HCT116 (cell line): ENCODE results near the gene HOXC11. TPM values are rescaled to one million over a fixed set of nuclear protein-coding genes. Genes with fewer than 3 reads are reported as not detected.

Experiments used
- ATAC-seq: fragments of 200-7000 bp; cut with Tn5 transposase; 2 replicates; pipeline ENCODE4 v1.9.1; 2020; ENCODE audit warnings: mild to moderate bottlenecking, moderate library complexity
- BruUV-seq: library from RNA; stranded (reverse); fragments of 400-500 nt; replicated peaks from 2 replicates; lab custom pipeline; 2021; lab: Mats Ljungman, UMichigan
- CTCF ChIA-PET: fragments of 300-600 bp; sonication (Branson Sonifier 250); formaldehyde crosslinking; loops from one replicate; lab custom pipeline; 2021; ENCODE audit warnings: antibody characterized with exemption; lab: Charles Lee
- POLR2A ChIA-PET: fragments of 300-600, 350-600 bp; sonication (Branson Sonifier 250); formaldehyde crosslinking; loops from one replicate; lab custom pipeline; 2021; ENCODE audit warnings: antibody characterized with exemption; lab: Charles Lee
- RAD21 ChIA-PET, 2 experiments: fragments of 300-600 bp; sonication (Branson Sonifier 250); formaldehyde crosslinking; loops; one replicate each; lab custom pipeline; 2023; ENCODE audit warnings: low total read pairs in 2 of 2; ENCODE audit not compliant: uncharacterized antibody in 2 of 2, unreplicated experiment in 2 of 2, low non-redundant PET in 1 of 2; lab: Charles Lee
- DNase-seq: peaks from one replicate; pipeline ENCODE4 v3.0.0-alpha.2; 2010; ENCODE audit warnings: low read depth, low spot score
- H2AFZ ChIP-seq: fragments of 200-600 bp; shearing (Covaris generic), sonication (generic); 2 replicates; pipeline ENCODE4 v1.6.1; 2017; ENCODE audit warnings: low read depth, mixed run types, mixed read lengths, antibody characterized with exemption, low read length; ENCODE audit not compliant: poor library complexity, severe bottlenecking
- H3K27ac ChIP-seq: 2 replicates; pipeline ENCODE4 v1.5.1; 2012; ENCODE audit warnings: low read depth, low read length
- H3K27me3 ChIP-seq: fragments of 200-600 bp; sonication (generic); 2 replicates; pipeline ENCODE4 v1.6.1; 2016; ENCODE audit warnings: mixed run types, low read length, mixed read lengths; ENCODE audit not compliant: insufficient read depth
- H3K36me3 ChIP-seq, 2 experiments: fragments of 200-500 bp in 1 of 2; fragments of 200-600 bp in 1 of 2; sonication (Bioruptor generic) in 1 of 2; sonication (generic) in 1 of 2; 2 replicates each; pipeline versions ENCODE4 v1.5.1 to v1.6.1; 2014 to 2016; ENCODE audit warnings: low read length in 2 of 2, inconsistent platforms in 1 of 2, mixed read lengths in 1 of 2, mixed run types in 1 of 2; ENCODE audit not compliant: insufficient read depth in 2 of 2, control insufficient read depth in 1 of 2
- H3K4me1 ChIP-seq, 2 experiments: fragments of 200-600 bp in 1 of 2; sonication (generic) in 1 of 2; 2 replicates each; pipeline versions ENCODE4 v1.5.1 to v1.6.1; 2012 to 2017; ENCODE audit warnings: low read length in 2 of 2, inconsistent platforms in 1 of 2, mild to moderate bottlenecking in 1 of 2, mixed read lengths in 1 of 2, mixed run types in 1 of 2, moderate library complexity in 1 of 2; ENCODE audit not compliant: insufficient read depth in 2 of 2, control insufficient read depth in 1 of 2
- H3K4me2 ChIP-seq: fragments of 200-600 bp; sonication (generic); 2 replicates; pipeline ENCODE4 v1.6.1; 2017; ENCODE audit warnings: mixed run types, low read length, mixed read lengths
- H3K4me3 ChIP-seq, 2 experiments: fragments of 200-600 bp in 1 of 2; sonication (generic) in 1 of 2; replicated peaks in 1 of 2; 2 replicates each; pipeline ENCODE4 v1.5.1; 2011 to 2016; ENCODE audit warnings: low read length in 2 of 2, control low read depth in 1 of 2, low read depth in 1 of 2, mild to moderate bottlenecking in 1 of 2, mixed read lengths in 1 of 2, mixed run types in 1 of 2
- H3K79me2 ChIP-seq: fragments of 200-600 bp; sonication (generic); 2 replicates; pipeline ENCODE4 v1.6.1; 2017; ENCODE audit warnings: mild to moderate bottlenecking, mixed run types, low read length, moderate library complexity, mixed read lengths; ENCODE audit not compliant: insufficient read depth
- H3K9ac ChIP-seq: fragments of 200-600 bp; sonication (generic); 2 replicates; pipeline ENCODE4 v1.6.1; 2016; ENCODE audit warnings: low read length, mixed read lengths
- H3K9me2 ChIP-seq: fragments of 200-600 bp; sonication (generic), shearing (Covaris generic); 2 replicates; pipeline ENCODE4 v1.6.1; 2017; ENCODE audit warnings: mixed run types, mild to moderate bottlenecking, moderate library complexity; ENCODE audit not compliant: insufficient read depth
- H3K9me3 ChIP-seq, 2 experiments: fragments of 200-500 bp in 1 of 2; fragments of 200-600 bp in 1 of 2; sonication (Bioruptor generic) in 1 of 2; sonication (generic) in 1 of 2; 2 replicates each; pipeline ENCODE4 v1.6.1; 2014 to 2017; ENCODE audit warnings: low read length in 2 of 2, mixed read lengths in 2 of 2, inconsistent platforms in 1 of 2, low read depth in 1 of 2, mild to moderate bottlenecking in 1 of 2, mixed run types in 1 of 2, moderate library complexity in 1 of 2; ENCODE audit not compliant: control insufficient read depth in 1 of 2, insufficient read depth in 1 of 2
- H4K20me1 ChIP-seq: fragments of 200-600 bp; sonication (generic), shearing (Covaris generic); 2 replicates; pipeline ENCODE4 v1.6.1; 2017; ENCODE audit warnings: mixed run types, mild to moderate bottlenecking, moderate library complexity; ENCODE audit not compliant: insufficient read depth
- CBX3 ChIP-seq: IDR thresholded peaks from 2 replicates; pipeline ENCODE4 v1.6.1; 2012; ENCODE audit warnings: low read depth
- CEBPB ChIP-seq: IDR thresholded peaks from 2 replicates; pipeline ENCODE4 v1.6.1; 2012; ENCODE audit warnings: low read depth
- ELF1 ChIP-seq: IDR thresholded peaks from 2 replicates; pipeline ENCODE4 v1.6.1; 2012; ENCODE audit warnings: low read depth, borderline replicate concordance
- FOSL1 ChIP-seq: IDR thresholded peaks from 2 replicates; pipeline ENCODE4 v1.6.1; 2012; ENCODE audit warnings: low read depth
- JUND ChIP-seq: IDR thresholded peaks from 2 replicates; pipeline ENCODE4 v1.6.1; 2012
- POLR2A ChIP-seq: IDR thresholded peaks from 2 replicates; pipeline ENCODE4 v1.7.0; 2011; ENCODE audit warnings: borderline replicate concordance; ENCODE audit not compliant: insufficient read depth, insufficient read length; ENCODE audit errors: extremely low read depth
- POLR2AphosphoS5 ChIP-seq: IDR thresholded peaks from 2 replicates; pipeline ENCODE4 v1.6.1; 2011; ENCODE audit warnings: mild to moderate bottlenecking, low read depth, low read length, moderate library complexity
- RAD21 ChIP-seq: IDR thresholded peaks from 2 replicates; pipeline ENCODE4 v1.6.1; 2012; ENCODE audit warnings: low read depth, mild to moderate bottlenecking
- SIN3A ChIP-seq: IDR thresholded peaks from 2 replicates; pipeline ENCODE4 v1.6.1; 2012; ENCODE audit warnings: low read depth
- SP1 ChIP-seq: IDR thresholded peaks from 2 replicates; pipeline ENCODE4 v1.6.1; 2012; ENCODE audit warnings: low read depth
- SRF ChIP-seq: IDR thresholded peaks from 2 replicates; pipeline ENCODE4 v1.6.1; 2012; ENCODE audit warnings: low read depth
- TCF7L2 ChIP-seq: IDR thresholded peaks from 2 replicates; pipeline ENCODE4 v1.7.0; 2011; ENCODE audit warnings: borderline replicate concordance, inconsistent platforms; ENCODE audit not compliant: insufficient read depth, insufficient read length; ENCODE audit errors: extremely low read depth
- YY1 ChIP-seq: IDR thresholded peaks from 2 replicates; pipeline ENCODE4 v1.6.1; 2011; ENCODE audit warnings: low read length, low read depth, moderate library complexity, mild to moderate bottlenecking; ENCODE audit not compliant: insufficient replicate concordance; ENCODE audit errors: extremely low read depth
- ZFX ChIP-seq: fragments of 450-650 bp; IDR thresholded peaks from 2 replicates; pipeline ENCODE4 v1.6.1; 2017
- ZNF274 ChIP-seq: fragments of 200-500 bp; sonication (Bioruptor generic); IDR thresholded peaks from 2 replicates; pipeline ENCODE4 v1.6.1; 2014; ENCODE audit warnings: mild to moderate bottlenecking, low read depth, low read length, inconsistent platforms
- intact Hi-C: fragments of 100-400 bp; cut with micrococcal nuclease; formaldehyde crosslinking; loops from 2 replicates; pipeline ENCODE4 v1.10.0; 2022
- total RNA-seq: library from RNA; stranded (reverse); gene quantifications from one replicate; pipeline ENCODE4 v1.2.1, GENCODE V29; 2021; ENCODE audit not compliant: unreplicated experiment
- TF ChIP-seq, protein P1 (sequence below): IDR thresholded peaks from 2 replicates; pipeline ENCODE4 v1.6.1; 2012; ENCODE audit warnings: low read depth
- TF ChIP-seq, protein P2 (sequence below): IDR thresholded peaks from 2 replicates; pipeline ENCODE4 v1.6.1; 2012
- TF ChIP-seq, protein P3 (sequence below): IDR thresholded peaks from 2 replicates; pipeline ENCODE4 v1.6.1; 2012
- TF ChIP-seq, protein P4 (sequence below), 3 experiments: fragments of 200-600 bp in 1 of 3; sonication (generic) in 1 of 3; IDR thresholded peaks in 2 of 3; conservative IDR thresholded peaks in 1 of 3; 2 replicates each; pipeline ENCODE4 v1.5.1; 2012 to 2017; ENCODE audit warnings: low read depth in 2 of 3, low read length in 2 of 3, antibody characterized with exemption in 1 of 3, borderline replicate concordance in 1 of 3, control low read depth in 1 of 3, mild to moderate bottlenecking in 1 of 3, mixed read lengths in 1 of 3, mixed run types in 1 of 3, moderate library complexity in 1 of 3; ENCODE audit not compliant: insufficient read depth in 1 of 3

Gene HOXC11
- total RNA-seq, 1 experiment from 2014 or later, result 0.22 TPM

DNA sequence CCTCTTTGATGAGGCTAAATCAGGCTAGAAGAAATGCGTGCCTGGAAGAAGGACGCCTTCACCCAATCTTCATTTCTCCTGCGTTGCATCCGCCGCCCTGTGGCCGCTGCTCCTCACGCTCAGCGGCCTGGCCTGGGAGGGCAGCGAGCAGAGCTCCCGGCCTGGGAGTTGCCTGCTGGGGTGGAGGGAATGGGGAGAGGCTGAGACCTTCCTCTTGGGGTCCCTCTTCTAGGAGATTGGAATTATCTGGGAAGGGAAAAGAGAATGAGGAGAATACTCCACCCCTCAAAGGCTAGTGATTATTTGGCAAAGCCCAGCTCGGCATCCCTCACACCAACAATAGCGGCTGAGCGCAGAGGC, 20.6 kb upstream of the HOXC11 start:
- Histone ChIP-seq H3K9ac (no peak overlapping the region), H3K79me2 (no peaks in the 10 kb centered on the region), H3K9me3 (no peaks in the 10 kb centered on the region), H3K36me3 (no peaks in the 10 kb centered on the region), H4K20me1 (no peaks in the 10 kb centered on the region), H2AFZ (peak overlapping the region; percentile 99), H3K27ac (no peak overlapping the region), H3K4me2 (peak overlapping the region; percentile 82; the same call in 1 of the 2 replicates), H3K4me1 (peaks cover 12 to 15% of the 10 kb centered on the region in 2 experiments), H3K4me3 (no peak overlapping the region), H3K9me2 (no peaks in the 10 kb centered on the region), H3K27me3 (no peaks in the 10 kb centered on the region)
- BruUV-seq, result no TSS peak
- POLR2A ChIA-PET, result no interaction called here
- no peak for DNase-seq
- CTCF ChIA-PET, result interaction anchor here (0.7 kb wide), 1 partner anchor 250 kb away, joined by 3 read pairs; no protein-coding TSS in a partner anchor
- TF ChIP-seq YY1 (no peak), RAD21 (no peak), ELF1 (no peak), ZFX (no peak), TCF7L2 (no peak), POLR2AphosphoS5 (no peak), SIN3A (no peak), SRF (no peak), ZNF274 (no peak), CBX3 (no peak), CEBPB (no peak), SP1 (no peak), POLR2A (no peak), JUND (no peak), FOSL1 (no peak)
- TF ChIP-seq, protein P1, sequence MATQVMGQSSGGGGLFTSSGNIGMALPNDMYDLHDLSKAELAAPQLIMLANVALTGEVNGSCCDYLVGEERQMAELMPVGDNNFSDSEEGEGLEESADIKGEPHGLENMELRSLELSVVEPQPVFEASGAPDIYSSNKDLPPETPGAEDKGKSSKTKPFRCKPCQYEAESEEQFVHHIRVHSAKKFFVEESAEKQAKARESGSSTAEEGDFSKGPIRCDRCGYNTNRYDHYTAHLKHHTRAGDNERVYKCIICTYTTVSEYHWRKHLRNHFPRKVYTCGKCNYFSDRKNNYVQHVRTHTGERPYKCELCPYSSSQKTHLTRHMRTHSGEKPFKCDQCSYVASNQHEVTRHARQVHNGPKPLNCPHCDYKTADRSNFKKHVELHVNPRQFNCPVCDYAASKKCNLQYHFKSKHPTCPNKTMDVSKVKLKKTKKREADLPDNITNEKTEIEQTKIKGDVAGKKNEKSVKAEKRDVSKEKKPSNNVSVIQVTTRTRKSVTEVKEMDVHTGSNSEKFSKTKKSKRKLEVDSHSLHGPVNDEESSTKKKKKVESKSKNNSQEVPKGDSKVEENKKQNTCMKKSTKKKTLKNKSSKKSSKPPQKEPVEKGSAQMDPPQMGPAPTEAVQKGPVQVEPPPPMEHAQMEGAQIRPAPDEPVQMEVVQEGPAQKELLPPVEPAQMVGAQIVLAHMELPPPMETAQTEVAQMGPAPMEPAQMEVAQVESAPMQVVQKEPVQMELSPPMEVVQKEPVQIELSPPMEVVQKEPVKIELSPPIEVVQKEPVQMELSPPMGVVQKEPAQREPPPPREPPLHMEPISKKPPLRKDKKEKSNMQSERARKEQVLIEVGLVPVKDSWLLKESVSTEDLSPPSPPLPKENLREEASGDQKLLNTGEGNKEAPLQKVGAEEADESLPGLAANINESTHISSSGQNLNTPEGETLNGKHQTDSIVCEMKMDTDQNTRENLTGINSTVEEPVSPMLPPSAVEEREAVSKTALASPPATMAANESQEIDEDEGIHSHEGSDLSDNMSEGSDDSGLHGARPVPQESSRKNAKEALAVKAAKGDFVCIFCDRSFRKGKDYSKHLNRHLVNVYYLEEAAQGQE, result no peak
- TF ChIP-seq, protein P2, sequence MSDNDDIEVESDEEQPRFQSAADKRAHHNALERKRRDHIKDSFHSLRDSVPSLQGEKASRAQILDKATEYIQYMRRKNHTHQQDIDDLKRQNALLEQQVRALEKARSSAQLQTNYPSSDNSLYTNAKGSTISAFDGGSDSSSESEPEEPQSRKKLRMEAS, result no peak
- TF ChIP-seq, protein P3, sequence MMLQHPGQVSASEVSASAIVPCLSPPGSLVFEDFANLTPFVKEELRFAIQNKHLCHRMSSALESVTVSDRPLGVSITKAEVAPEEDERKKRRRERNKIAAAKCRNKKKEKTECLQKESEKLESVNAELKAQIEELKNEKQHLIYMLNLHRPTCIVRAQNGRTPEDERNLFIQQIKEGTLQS, result no peak
- TF ChIP-seq, protein P4, sequence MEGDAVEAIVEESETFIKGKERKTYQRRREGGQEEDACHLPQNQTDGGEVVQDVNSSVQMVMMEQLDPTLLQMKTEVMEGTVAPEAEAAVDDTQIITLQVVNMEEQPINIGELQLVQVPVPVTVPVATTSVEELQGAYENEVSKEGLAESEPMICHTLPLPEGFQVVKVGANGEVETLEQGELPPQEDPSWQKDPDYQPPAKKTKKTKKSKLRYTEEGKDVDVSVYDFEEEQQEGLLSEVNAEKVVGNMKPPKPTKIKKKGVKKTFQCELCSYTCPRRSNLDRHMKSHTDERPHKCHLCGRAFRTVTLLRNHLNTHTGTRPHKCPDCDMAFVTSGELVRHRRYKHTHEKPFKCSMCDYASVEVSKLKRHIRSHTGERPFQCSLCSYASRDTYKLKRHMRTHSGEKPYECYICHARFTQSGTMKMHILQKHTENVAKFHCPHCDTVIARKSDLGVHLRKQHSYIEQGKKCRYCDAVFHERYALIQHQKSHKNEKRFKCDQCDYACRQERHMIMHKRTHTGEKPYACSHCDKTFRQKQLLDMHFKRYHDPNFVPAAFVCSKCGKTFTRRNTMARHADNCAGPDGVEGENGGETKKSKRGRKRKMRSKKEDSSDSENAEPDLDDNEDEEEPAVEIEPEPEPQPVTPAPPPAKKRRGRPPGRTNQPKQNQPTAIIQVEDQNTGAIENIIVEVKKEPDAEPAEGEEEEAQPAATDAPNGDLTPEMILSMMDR (IDR thresholded peaks at IDR 0.05 in 2 of 3, conservative IDR thresholded peaks at IDR 0.05 in 1 of 3; ENCODE audit: borderline replicate concordance in 1 of 3, insufficient read depth in 1 of 3, low read depth in 2 of 3, low read length in 2 of 3), result no peak
- no peak for ATAC-seq
- RAD21 ChIA-PET, result no interaction called here
- intact Hi-C loops, result no loop called here
